Measurements from ENCODE around the gene VLDLR.

VLDLR gene

DNA sequence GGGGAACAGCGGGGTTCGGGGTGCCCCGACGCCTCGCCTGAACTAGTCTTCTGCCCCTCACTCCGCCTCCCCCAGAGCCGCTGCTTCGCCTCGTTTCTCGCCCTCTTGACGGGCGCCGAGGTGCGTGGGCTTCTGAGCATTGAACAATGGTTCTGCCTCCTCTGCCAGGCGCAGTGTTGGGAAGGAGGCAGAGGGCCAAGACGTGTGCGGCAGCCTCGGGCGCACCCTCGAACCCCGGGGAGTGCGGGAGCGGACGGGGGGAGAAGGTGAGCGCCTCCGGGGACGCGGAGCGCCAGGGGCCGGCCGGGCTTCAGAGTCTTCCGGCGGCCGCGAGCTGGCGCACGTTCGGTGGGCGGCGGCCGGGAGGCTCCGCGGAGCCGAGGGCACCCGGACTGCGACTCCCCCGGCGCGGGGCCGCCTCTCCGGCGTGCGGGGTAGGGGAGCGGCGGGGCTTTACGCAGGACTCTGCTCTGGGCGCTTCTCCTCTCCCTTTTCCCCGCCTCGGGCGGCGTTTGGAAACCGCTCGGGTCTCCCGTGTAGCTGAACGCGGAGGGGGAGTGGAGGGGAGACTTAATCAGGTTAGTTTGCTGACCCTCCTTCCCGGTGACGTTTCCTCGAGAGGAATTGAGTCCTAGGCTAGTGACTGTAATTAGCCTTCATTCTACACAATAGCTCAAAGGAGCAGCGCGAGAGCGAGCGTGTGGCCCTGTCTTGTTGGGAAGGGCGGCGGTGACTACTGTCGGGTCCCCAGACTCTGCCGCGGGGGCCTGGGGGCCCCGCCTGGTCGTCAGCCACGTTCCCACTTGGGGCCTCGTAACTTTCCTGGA, 1.1 kb downstream of the VLDLR start:
- DNase-seq: no peak

DNA sequence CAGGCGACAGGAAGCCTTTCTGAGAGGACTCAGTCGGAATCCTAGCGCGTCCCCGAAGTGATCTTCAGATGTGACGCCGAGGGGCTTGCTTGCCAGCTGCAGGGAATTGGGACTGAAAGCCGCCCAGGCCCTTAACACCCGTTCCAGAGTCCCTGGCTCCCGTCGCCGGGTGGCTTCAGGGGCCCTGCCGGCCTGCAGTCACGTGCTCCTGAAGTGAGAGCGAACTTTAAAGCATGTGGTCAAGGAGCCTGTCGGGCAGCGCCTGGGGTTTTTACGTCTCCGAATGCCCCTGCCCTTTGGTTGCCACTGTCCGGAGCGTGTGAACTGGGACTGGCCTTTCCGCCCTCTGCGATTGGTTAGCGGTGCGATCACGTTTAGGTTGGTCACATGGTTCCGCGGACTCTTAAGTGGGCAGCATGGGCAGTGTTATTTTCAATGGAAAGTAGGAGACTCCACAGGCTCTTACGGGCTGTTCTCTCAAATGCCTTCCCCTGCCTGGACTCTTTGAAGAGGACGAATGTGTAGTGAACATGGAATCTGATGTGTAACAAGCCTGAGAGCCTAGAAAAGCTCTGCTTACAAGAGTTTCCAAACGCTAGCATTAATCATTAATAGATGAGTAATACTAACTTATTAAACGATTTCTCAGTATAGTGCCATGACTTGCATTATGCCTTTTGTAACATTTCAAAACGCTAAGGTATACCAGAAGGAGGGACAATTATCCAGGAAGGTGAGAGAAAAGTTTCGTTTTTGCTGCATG, 1.9 kb downstream of the VLDLR start:
- DNase-seq: no peak

DNA sequence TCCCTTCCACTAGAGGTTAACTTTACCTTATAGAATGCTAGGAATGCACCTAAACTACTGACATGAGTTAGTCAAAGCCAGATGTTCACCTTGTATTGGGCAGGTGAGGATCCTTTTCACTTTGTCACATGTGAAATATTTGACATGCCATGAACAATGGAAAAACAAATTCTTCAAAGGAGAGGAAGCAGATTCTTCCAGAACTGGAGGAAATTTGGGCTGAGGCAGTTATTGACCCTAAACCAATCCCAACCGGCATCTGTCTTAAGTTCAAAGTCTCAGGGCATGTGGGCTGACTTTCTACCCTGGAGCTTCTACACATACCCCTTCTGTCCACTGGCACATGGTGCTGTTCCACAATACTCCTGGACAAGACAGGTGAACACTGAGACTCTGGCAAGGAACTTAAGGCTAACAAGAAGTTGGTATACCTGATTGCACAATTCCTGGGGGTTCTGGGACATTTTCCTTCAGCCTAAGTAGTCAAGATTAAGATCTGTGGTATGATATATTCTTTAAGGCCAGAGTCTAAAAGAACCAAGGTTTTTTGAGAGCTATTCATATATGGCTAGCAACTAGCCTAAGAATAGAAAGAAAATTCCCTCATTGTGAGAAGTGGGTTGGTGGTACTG, 2.6 kb downstream of the VLDLR start:
- no peak for DNase-seq

DNA sequence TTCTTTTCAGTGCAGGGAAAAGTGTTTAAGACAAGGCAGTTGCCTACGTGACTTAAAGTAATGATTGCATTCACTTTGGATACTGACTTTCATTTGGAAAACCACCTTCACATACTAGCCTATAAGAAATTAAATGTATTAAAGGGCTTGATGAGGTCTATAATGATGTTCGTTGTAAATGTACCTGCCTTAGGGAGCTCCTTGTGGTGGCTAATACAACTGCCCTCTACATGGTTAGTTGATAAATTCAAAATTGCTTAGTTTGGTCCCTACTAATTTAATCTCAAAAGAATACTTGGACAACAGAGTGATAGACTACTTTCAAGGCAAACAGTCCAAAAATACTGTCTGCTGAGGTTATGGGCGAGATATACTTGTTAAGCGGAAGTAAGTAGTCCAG, 3.8 kb downstream of the VLDLR start:
- no peak for DNase-seq

DNA sequence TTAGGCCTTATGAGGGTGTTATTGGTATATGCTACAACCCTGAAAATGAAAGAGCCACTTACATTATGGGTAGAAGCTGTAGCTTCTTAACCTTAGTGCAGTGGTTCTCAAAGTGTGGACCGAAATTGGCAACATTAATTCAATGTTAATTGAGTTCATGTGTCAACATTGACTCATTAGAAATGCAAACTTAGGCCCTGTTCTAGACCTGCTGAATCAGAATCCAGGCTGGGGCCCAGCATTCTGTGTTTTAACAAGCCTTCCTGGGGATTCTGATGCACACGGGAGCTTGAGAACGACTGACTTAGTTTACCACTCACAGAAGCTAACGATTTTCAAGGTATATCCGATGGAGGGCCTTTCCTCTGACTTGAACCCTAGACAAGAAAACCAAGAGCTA, 7.3 kb downstream of the VLDLR start:
- no peak for DNase-seq

DNA sequence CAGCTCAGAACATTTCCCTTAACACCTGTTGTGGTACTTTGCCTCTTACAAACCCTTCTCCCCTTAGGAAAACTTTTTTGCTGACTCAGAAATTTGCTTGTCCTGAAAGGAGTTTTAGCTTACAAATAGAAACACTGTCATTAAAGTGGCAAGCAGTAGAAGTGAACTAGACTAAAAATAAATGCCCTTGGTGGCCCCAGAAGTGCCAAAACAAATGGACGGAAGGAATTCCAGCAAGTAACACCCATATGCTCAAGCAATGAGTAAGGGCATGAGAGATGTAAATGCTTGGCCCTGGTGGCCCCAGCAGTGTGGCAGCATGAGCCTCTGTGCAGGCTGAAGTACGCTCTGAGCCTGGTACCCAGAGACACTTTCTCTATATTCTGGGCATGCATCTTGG, 8.6 kb downstream of the VLDLR start:
- DNase-seq: no peak

DNA sequence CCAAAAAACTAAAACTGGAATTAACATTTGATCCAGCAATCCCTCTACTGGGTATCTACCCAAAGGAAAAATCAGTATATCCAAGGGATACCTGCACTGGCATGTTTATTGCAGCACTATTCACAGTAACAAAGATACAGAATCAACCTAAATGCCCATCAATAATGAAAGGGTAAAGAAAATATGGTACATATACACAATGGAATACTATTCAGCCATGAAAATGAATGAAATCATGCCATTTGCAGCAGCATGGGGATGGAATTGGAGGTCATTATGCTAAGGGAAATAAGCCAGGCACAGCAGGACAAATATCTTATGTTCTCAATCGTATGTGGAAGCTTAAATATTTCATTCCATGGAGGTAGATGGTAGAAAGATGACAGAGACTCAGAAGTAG, 9.7 kb downstream of the VLDLR start:
- DNase-seq: no peak

DNA sequence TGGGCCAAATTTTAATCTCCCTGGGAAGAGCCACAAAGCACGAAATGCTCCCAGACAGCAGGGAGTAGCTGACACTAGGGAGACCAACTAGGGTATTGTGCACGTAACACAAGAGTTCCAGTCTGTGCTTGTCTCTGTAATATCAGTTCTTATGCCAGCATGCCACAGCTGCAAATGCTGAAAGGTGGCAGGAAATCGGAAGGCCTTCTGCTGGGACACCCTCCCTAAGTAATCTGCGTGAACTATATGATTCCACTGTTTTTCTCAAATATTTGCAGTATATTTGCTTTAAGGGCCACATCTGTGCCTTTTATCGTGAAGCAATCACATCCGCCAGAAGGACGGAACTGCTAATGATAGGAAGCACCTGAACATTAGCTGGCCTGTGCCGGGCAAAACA, 12.6 kb downstream of the VLDLR start:
- no peak for DNase-seq

DNA sequence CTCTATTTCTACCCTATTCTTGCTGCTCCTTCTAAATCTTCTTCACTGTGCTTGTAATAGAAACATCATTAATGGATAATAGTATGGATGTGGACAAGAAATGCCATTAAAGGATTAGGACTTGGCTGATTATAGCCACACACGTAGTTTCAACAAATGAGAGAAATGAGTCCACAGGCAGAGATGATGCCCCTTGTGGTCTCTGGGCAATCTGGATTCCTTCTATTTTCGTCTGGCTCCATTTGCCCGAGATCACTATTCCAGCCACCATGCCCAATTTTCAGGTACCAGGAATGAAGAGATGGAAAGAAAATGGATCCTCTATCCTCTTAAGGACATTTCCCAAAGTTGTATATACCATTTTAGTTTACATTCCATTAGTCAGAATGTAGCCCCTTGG, 13.2 kb downstream of the VLDLR start:
- no peak for DNase-seq

DNA sequence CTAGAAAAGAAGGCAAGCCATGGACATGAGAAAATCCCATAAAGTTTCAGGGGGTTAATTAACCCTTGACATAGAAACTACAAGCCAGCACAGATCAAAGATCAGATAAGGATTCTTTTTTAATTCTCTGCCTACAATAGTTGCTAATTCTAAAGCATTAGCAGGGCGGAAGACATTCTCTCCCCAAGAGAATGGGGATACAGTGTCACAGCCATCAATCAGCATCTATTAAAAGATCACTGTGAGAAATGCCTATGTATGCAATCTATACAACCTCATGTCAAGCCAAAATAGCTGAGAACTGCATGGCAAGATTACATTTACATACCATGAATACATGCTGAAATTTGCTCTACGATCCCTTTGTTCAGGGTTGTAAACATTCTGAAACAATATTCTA, 14.3 kb downstream of the VLDLR start:
- DNase-seq: no peak

DNA sequence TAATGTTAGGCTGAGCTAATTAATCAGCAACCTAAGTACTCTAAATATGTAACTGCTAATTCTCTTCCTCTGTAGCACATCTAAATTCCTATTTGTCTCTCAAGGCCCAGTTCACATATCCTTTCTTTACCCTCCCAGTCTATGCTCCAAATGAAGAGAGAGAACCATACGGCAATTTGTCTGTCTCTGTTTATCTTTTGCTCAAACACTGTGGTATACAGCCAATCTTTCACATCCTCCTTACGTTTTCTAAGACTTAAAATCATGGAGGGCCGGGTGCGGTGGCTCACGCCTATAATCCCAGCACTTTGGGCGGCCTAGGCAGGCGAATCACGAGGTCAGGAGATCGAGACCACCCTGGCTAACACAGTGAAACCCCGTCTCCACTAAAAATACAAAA, 15.8 kb downstream of the VLDLR start:
- DNase-seq: no peak

DNA sequence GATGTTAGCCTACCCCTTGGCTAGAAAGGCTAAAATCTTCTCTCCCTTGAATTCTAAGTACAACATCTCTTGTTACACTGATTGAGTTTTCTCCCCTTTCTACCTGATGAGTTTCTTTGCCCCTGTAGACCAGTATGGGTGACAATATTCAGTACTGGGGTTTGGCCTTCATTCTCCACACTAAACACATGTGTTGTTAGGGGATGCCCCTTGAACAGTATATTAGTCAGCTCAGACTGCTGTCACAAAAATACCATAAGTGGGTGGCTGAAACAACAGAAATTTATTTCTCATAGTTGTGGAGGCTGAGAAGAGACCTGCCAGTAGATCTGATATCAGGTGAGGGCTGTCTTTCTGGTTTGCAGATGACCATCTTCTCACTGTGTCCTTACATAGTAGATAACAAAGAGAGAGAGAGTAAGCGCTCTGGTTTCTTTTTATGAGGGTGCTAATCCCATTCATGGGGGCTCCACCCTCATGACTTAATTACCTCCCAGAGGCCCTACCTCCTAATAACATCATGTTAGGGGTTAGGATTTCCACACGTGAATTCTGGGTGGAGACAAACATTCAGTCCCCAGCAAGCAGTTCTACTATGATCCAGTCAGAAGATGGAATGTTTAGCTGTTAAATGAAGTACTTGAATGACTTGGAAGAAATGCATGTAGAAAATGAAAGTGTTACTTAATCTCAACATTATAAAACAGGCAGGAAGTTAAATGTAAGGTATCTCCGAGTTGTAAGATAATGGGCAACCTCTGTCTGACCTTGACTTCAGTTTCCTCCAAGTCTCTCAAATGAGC, 17.5 kb downstream of the VLDLR start:
- DNase-seq: no peak

DNA sequence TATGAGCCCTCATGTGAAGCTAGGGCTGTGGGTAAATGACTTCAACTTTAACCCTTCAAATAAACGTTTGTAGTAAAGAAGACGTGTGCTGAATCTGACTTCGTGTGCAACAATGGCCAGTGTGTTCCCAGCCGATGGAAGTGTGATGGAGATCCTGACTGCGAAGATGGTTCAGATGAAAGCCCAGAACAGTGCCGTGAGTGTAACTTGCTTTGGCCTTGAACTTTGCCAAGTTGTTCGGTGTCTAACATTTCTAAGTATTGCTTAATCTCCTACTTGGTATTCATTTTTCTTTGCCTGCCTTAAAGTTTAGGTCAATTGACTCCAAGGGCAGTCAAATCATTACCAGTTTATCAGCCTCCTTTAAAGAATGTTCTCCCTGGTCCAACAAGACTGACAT, 18.2 kb downstream of the VLDLR start:
- no peak for DNase-seq

DNA sequence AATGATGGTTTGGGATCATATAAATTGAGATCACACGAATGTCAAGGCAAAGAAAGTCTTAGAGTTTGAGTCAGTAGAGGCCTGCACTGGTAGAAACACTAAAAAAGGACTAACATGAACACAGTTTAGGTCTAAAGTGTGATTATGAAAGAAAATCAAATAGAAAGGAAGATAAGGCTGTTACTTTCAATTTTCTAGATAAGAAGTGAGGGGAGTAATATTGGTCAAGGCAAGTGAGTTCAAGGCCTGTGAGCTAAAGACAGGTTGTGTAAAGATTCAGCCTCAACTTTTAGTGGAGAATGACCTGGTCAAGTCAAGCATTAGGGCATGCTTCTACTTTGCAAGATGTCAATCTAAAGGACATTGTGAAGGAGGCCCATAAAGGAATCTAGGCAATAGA, 19.0 kb downstream of the VLDLR start:
- no peak for DNase-seq

DNA sequence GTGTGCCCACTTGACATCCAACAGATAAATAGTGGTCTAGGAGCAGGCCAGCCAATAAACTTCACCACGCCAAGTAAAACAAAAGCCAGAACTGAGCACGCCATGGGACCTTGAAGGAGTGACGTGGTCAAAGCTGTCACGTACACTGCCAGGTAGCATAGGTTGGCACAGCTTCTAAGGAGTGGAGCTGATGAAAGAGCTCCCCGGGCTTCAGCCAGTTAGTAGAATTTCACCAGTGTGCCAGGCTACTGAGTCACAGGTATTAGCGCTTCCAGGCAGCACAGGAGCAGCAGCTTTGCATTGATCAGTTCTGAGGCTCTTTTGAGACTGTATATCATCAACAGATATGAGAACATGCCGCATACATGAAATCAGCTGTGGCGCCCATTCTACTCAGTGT, 19.4 kb downstream of the VLDLR start:
- no peak for DNase-seq

DNA sequence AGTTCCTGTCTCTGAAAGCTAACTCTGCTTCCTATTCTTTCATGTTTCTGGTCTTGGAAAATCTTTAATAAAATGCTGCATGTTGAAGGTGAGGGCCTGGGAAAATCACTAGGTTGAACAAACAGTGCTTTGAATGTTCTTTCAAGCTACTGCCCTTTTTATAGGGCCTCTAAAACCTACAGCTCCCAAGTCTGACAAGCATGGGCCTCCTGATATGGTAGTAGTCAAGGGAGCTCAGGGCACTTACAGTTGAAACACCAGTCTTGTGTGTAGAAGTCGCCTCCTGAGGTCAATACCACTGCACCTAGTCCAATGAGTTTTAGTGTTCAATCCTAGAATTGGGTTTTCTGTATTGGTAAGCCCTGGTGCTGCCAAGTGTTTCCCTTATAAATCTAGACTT, 20.5 kb downstream of the VLDLR start:
- no peak for DNase-seq

DNA sequence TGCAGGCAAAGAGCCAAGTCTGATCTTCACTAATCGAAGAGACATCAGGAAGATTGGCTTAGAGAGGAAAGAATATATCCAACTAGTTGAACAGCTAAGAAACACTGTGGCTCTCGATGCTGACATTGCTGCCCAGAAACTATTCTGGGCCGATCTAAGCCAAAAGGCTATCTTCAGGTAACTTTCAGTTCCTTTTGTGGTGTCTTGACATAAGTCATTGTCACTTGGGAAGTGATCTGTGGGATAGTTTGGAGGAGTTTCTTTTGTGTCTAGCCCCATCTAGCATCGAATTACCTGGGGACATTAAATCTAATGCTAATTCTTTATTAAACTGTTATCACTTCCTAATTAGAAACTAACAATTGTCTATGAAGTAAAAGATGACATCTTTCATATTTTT, 24.0 kb downstream of the VLDLR start:
- DNase-seq: no peak

DNA sequence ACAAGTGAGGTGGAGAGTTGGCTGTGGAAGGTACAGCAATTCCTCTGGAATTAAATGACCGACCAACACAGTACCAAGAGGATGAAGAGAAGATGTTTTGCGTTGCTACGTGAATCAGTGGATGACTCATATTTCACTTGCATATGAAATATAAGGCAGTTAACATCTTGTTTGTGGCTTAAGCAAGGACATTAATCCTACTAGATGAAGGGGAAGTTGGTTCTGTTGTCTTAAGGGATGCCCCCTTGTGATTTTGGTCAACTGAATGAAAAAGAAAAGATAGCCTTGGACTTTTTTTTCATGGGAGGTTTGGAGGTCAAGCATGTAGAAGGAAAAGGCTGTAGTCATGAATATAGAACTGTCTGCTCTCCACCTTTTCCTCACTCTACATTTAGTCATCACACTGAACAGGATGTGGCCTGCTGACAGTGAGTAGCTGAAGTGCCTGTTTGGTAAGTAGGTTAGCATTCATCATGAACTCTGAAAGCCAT, 33.9 kb downstream of the VLDLR start:
- no peak for DNase-seq

DNA sequence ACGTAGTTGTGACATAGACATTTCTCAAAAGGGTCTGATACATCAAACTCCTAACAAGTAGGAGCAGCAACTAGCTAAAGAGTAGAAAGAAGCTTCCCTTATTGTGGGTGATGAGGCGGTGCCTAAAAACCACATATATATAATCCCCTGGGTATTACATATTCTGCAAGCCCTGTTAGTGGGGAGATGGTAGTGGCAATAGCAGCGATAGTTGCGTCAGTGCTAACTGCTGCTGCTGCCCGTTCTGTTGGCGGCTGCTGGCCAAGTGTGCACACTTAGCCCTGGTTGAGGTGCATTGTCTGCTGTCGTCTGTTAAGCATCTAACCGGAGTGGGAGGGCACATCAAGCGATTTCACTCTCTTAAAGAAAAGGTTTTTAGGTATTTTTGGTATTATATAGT, 35.8 kb downstream of the VLDLR start:
- DNase-seq: no peak

DNA sequence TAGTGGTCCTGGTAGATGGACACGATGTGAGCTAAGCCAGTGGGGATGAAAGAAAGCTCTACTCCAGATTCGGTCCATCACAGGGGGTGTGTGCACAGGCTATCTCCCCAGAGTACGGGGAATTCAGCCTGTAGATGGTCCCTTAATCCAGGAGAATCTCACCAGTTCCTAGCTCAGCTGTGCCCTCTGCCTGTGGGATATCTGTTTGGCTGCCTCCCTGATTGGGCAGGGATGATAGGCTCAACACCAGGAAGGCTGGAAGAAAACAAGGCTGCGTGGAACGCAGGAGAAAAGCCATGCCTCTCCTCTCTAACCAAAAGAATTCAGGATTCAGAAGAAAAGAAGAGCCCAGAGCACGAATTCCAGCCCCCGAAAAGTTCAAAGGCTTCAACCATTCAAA, 40.9 kb downstream of the VLDLR start:
- DNase-seq: no peak

DNA sequence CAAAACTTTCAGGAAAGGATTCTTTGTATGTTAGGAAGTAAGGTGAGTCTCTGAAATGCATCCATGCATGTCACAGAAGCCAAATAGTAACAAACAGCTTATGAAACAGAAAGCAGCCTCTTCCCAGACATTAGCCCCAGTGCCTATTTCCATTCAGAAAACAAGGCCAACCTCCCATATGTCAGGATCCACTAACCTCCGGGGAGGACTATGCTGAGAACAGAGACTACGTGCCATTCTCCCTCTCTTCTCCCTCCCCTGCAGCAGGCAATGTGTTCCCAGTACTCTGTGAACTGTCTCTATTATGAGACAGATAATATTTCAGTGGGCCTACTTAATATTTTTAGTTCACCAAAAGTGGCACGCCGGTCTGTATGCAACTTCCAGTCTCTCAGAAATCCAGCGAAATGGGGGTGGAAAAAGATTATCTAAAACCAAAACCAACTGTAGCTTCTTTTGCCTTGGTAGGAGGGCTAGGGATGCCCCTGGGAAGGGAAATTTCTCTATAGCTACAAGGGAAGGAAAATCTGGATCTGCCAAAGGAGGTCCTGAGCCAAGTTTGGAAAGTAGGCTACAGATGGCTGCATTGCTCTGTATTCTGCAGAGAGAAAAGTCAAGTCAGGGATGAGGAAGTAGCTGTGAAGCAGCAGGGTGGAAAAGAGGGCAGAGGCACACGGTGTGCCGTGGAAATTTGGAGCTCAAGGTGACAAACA, 42.0 kb downstream of the VLDLR start:
- DNase-seq: no peak

All from GOT3 (cell line).